ENCODE results near the gene PRKG1.

Gene PRKG1

GRCh38 chr10:51707821-51708424 lies 633.6 kb downstream of the PRKG1 start:
- Histone ChIP-seq H3F3A (ENCODE audit: insufficient read depth) (no peaks in the 10 kb centered on the region), H2AFZ (ENCODE audit: low read depth, low read length, severe bottlenecking) (no peak overlapping the region), H3K36me3 (ENCODE audit: low read length) (no peaks in the 10 kb centered on the region), H3K4me3 (ENCODE audit: insufficient read depth, low read length, poor library complexity, severe bottlenecking) (no peak overlapping the region), H3K27ac (ENCODE audit: low read depth, low read length) (no peak overlapping the region), H4K20me1 (ENCODE audit: low read depth, low read length) (no peaks in the 10 kb centered on the region), H3K9me2 (replicated peaks; ENCODE audit: insufficient read depth, low read length) (no peaks in the 10 kb centered on the region), H3K9me3 (ENCODE audit: insufficient read depth, low read length) (no peaks in the 10 kb centered on the region), H3K27me3 (ENCODE audit: low read length) (no peaks in the 10 kb centered on the region), H3K79me2 (ENCODE audit: insufficient read depth, low read length) (no peaks in the 10 kb centered on the region), H3K4me2 (ENCODE audit: low read depth, low read length, poor library complexity, severe bottlenecking) (no peak overlapping the region), H3K9ac (ENCODE audit: low read length) (no peak overlapping the region)
- TF ChIP-seq CTCF (IDR thresholded peaks at IDR 0.05; ENCODE audit: insufficient read depth, low read length, poor library complexity, severe bottlenecking) (no peak), EZH2phosphoT487 (conservative IDR thresholded peaks at IDR 0.05; ENCODE audit: low read length) (no peak)

- H2AFZ ChIP-seq (ENCODE audit: low read depth, low read length, severe bottlenecking): no peak overlapping the region
These were observed 634.3 kb downstream of the PRKG1 start for GRCh38 chr10:51708609-51709008.

GRCh38 chr10:51709324-51709972 lies 635.2 kb downstream of the PRKG1 start:
- Histone ChIP-seq H3K27me3 (ENCODE audit: low read length) (no peaks in the 10 kb centered on the region), H3K36me3 (ENCODE audit: low read length) (no peaks in the 10 kb centered on the region), H3K4me2 (ENCODE audit: low read depth, low read length, poor library complexity, severe bottlenecking) (no peak overlapping the region), H4K20me1 (ENCODE audit: low read depth, low read length) (no peaks in the 10 kb centered on the region), H3K9me3 (ENCODE audit: insufficient read depth, low read length) (no peaks in the 10 kb centered on the region), H3F3A (ENCODE audit: insufficient read depth) (no peaks in the 10 kb centered on the region), H3K9ac (ENCODE audit: low read length) (no peak overlapping the region), H3K79me2 (ENCODE audit: insufficient read depth, low read length) (no peaks in the 10 kb centered on the region), H2AFZ (ENCODE audit: low read depth, low read length, severe bottlenecking) (no peak overlapping the region), H3K27ac (ENCODE audit: low read depth, low read length) (no peak overlapping the region), H3K4me3 (ENCODE audit: insufficient read depth, low read length, poor library complexity, severe bottlenecking) (no peak overlapping the region), H3K9me2 (replicated peaks; ENCODE audit: insufficient read depth, low read length) (no peaks in the 10 kb centered on the region)
- TF ChIP-seq EZH2phosphoT487 (conservative IDR thresholded peaks at IDR 0.05; ENCODE audit: low read length) (no peak), CTCF (IDR thresholded peaks at IDR 0.05; ENCODE audit: insufficient read depth, low read length, poor library complexity, severe bottlenecking) (no peak)

More at GRCh38 chr10:51708609-51709008, 634.3 kb downstream of the PRKG1 start:
- no peak overlapping the region for H3K4me2 ChIP-seq (ENCODE audit: low read depth, low read length, poor library complexity, severe bottlenecking)
- H3K27me3 ChIP-seq (ENCODE audit: low read length): no peaks in the 10 kb centered on the region
- H3K9me2 ChIP-seq (replicated peaks; ENCODE audit: insufficient read depth, low read length): no peaks in the 10 kb centered on the region
- H4K20me1 ChIP-seq (ENCODE audit: low read depth, low read length): no peaks in the 10 kb centered on the region
- no peak overlapping the region for H3K4me3 ChIP-seq (ENCODE audit: insufficient read depth, low read length, poor library complexity, severe bottlenecking)
- no peaks in the 10 kb centered on the region for H3K9me3 ChIP-seq (ENCODE audit: insufficient read depth, low read length)
- H3K79me2 ChIP-seq (ENCODE audit: insufficient read depth, low read length): no peaks in the 10 kb centered on the region
- H3K9ac ChIP-seq (ENCODE audit: low read length): no peak overlapping the region
- TF ChIP-seq CTCF (IDR thresholded peaks at IDR 0.05; ENCODE audit: insufficient read depth, low read length, poor library complexity, severe bottlenecking) (no peak), EZH2phosphoT487 (conservative IDR thresholded peaks at IDR 0.05; ENCODE audit: low read length) (no peak)
- no peaks in the 10 kb centered on the region for H3F3A ChIP-seq (ENCODE audit: insufficient read depth)
- no peak overlapping the region for H3K27ac ChIP-seq (ENCODE audit: low read depth, low read length)
- H3K36me3 ChIP-seq (ENCODE audit: low read length): no peaks in the 10 kb centered on the region
